HG03066 (cell line): ENCODE measurements around the gene SEC22B.
"Not testable (repeated sequence)": the region's sequence is repeated elsewhere in the genome, so short reads cannot be mapped to it uniquely, and the experiment has no call there.

ENCODE experiments used
- ATAC-seq: cut with Tn5 transposase; IDR thresholded peaks from one replicate; pipeline ENCODE4 v1.9.1; 2021; ENCODE audit warnings: low read depth; ENCODE audit not compliant: unreplicated experiment

Gene SEC22B

GRCh38 chr1:120176092-120176855 lies at the start of gene SEC22B:
TSS of gene SEC22B (minus strand) at chr1:120176520. CDS start at chr1:120176381, 139 bp downstream.
- ATAC-seq = peak; percentile 95

- ATAC-seq = not testable (repeated sequence)
Measured at GRCh38 chr1:120217933-120218332, 41.6 kb upstream of the SEC22B start.

GRCh38 chr1:120217175-120217929 lies 41.0 kb upstream of the SEC22B start:
- ATAC-seq = not testable (repeated sequence)

- not testable (repeated sequence) for ATAC-seq
Measured at GRCh38 chr1:120213606-120214005, 37.3 kb upstream of the SEC22B start.

GRCh38 chr1:120210754-120211153 lies 34.4 kb upstream of the SEC22B start:
- ATAC-seq = not testable (repeated sequence)

GRCh38 chr1:120196863-120197775 lies 20.8 kb upstream of the SEC22B start:
- ATAC-seq = not testable (repeated sequence)

- not testable (repeated sequence) for ATAC-seq
Measured at GRCh38 chr1:120188626-120189025, 12.3 kb upstream of the SEC22B start.

GRCh38 chr1:120182176-120182707 lies 5.9 kb upstream of the SEC22B start:
- ATAC-seq = not testable (repeated sequence)

GRCh38 chr1:120179811-120180690 lies 3.7 kb upstream of the SEC22B start:
- not testable (repeated sequence) for ATAC-seq

GRCh38 chr1:120178799-120179756 lies 2.8 kb upstream of the SEC22B start:
- no peak for ATAC-seq

GRCh38 chr1:120178058-120178457 lies 1.7 kb upstream of the SEC22B start:
- ATAC-seq = not testable (repeated sequence)

- ATAC-seq = peak; percentile 17
Measured at GRCh38 chr1:120175688-120176087, 632 bp downstream of the SEC22B start.

- not testable (repeated sequence) for ATAC-seq
Measured at GRCh38 chr1:120164761-120165160, 11.6 kb downstream of the SEC22B start.

GRCh38 chr1:120162015-120162414 lies 14.3 kb downstream of the SEC22B start:
- not testable (repeated sequence) for ATAC-seq

- not testable (repeated sequence) for ATAC-seq
Measured at GRCh38 chr1:120158495-120158894, 17.8 kb downstream of the SEC22B start.

- ATAC-seq = not testable (repeated sequence)
Measured at GRCh38 chr1:120158086-120158485, 18.2 kb downstream of the SEC22B start.

GRCh38 chr1:120150138-120150822 lies 26.0 kb downstream of the SEC22B start:
- ATAC-seq = not testable (repeated sequence)
